Activated CD4-positive, CD25-positive, alpha-beta regulatory T cell treated with anti-CD3 and anti-CD28 coated beads, Interleukin-2, amount 50 U/mL, for 16 hours (primary cell): ENCODE results near the gene ZSCAN12.

Experiments
- DNase-seq: peaks from one replicate; pipeline ENCODE4 v3.0.0-alpha.2; 2020; ENCODE audit warnings: low read depth, low spot score

Gene ZSCAN12

DNA sequence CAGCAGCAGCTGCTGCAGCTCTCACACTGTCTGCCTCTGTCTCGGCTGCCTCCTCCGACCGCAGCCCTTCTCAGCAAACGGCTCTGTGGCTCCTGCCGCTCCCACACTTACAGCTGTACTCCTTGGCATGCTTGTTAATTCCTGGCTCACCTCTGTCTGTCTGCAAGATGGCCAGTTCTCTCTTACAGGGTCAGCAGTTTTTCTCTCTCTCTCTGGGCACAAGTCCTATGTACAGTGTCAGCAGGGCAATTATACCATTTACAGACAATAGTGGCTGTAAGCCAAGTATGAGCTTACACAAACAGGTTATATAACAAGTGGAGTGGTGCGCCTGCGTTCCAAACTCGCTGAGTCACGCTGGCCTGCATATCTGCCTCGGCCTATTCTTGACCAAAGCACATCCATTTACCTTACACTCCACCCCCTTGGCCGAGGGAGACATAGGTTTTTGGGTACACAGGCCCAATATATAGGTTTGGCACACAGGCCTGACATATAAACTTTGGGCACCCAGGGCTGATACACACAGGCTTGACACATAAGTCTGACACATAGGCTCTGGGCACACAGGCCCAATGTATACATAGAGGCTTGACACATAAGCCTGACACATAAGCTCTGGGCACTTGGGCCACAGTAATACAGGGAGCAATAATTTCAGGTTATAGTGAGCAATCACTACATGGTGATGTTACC is 45.4 kb downstream of the ZSCAN12 start:
- DNase-seq, result no peak

DNA sequence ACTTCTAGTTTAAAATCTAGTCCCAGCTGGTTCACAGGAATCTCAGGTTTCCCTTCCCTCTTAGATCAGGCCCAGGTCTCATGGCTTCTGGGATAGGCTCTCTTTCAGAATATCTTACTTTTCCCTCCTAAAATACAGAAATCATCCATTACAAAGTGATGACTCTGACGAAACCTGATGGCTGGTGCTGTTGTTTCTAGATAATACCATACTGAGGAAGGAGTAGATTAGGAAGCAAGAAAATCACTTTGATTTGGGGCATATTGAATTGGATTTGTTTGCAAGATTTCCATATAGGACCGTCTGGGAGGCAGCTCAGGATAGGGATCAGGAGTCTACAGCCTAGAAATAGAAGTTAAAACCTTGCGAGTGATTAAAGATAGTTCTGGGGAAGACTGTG is 46.2 kb downstream of the ZSCAN12 start:
- DNase-seq, result no peak

DNA sequence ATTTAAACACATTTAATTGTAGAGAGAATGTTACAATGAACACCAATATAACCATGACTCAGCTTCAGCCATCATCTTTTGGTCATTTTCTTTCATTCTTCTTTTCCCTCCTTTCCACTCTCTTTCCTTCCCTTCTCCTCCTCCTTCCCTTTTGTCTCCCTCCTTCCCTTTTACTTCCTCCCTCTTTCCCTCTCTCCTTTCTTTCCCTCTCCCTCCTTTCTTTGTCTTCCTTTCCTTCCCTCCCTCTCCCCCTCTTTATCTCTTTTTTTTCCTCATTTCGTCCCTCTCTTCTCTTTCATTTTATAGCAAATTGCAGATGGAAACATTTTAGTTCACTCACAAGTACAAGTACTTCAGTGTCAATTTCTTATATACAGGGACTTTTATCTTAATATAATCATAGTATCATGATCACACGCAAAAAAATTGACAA is 48.0 kb downstream of the ZSCAN12 start:
- DNase-seq, result no peak

DNA sequence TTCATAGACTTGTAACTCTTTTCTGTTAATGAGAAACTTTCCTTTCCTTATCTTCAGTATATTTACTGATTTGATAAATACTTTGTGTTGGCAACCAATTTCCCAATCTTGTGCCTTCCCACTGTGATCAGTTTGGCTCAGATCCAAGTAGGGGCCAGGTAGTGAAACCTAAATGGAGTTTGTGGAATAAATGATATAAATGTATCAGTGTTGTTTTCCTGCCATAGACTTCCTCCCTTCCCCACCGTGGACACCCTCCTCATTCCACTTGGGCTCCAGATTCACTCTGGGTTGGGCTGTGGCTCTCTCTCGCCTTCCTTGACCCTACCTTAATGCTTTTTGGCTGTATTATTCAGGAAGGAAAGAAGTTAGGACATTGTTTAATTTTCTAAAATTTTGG is 48.5 kb downstream of the ZSCAN12 start:
- no peak for DNase-seq

DNA sequence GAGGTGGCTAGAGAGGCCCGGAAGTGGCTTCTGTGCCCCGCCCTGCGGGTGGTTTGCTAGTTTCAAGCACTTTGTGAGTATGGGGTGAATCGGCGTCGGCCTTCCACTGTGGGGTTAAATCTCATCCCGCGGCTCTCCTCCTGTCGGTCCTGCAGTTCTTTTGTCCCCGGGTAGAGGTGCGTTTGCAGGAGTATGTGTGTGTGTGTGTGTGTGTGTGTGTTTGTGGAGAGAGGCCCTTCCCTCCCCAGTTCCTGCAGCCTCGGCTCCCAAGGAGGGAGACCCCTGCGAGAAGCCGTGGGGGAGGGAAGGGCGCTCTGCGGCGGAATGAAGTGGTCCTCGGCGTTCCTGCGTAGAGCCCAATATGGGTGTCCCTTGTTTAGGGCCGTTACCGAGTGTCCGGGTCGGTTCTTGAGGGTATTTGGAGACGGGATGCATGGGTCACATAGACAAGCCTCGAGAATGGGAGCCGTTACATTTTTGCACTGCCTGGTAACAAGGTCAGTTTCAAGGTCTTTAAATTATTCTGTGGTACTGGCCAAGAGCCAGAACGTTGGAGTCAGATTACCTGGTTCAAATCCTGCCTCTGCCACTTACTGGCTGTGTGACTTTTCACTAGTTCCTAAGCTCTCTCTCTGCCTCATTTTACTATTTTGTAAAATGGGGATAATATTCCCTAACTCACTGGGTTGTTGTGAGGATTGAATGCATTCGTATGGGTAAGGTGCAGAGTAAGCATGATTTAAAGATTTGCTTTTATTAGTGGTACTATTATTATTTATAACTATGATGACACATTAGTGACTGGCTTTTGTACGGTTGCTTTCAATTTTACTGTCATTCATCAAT is 49.4 kb downstream of the ZSCAN12 start, which contains the start of gene ZKSCAN3:
Gene ZKSCAN3, plus strand, starts transcription at position 56 of the 846 bp plus-strand sequence. CDS start 9,640 bp downstream, outside the sequence.
- peak; percentile 76 for DNase-seq

DNA sequence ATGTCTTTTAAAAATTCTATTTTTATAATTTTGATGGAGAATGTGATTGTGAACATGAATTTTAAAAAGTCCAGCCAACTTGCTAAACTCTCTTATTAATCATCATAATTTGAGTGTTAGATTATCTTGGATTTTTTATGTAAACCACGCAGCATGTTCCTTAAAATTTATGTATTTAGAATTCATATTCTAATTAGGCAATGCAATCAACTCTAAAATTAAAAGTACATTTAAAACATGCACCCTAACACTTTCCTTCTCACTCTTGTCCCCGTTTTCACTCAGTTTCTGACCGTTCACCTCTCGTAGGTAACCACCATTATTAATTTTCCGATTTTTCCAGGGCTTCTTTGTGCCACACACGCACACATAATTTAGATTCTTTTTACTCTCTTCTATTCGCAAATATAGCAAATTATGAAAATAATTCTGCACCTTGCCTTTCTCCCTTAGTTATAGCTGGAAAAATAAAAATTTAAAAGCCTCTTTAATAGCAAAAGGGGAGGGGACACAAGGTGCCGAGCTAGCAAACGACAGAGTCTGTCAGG is 50.1 kb downstream of the ZSCAN12 start:
- DNase-seq, result no peak

DNA sequence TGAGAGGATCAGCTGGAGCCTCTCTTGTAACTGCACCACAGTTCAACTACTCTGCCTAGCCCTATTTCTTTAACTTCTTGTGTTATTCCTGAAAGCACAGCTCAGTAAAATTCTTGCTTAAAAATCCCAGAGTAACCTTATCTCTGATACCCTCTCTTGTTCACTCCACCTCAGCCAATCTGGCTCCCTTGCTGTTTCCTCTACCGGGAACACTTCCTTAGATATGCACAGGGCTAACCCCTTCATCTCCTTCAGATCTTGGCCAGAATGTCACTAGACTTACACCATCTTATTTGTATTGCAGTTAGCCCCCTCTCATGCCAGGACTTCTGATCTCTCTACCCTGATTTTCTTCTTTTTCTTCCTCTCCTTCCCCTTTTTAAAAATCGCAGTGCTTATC is 52.4 kb downstream of the ZSCAN12 start:
- DNase-seq, result no peak

DNA sequence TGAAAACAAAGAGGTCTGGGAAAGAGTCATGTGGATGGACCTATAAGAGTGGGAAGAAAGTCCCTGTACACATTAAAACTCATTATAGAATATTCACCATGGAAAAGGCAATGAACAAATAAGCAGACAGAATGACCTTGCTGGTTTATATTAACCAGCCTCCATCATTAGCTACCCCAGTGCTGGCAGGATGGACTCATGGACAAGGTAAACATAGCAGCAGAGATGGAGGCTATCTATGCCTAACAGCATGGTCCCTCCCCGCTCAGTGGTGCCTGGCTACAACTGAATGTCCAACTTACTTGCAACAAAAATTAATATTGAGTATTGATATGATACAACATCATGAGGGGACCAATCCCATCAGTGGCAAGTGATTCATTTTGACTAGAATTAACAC is 54.3 kb downstream of the ZSCAN12 start:
- DNase-seq, result no peak

DNA sequence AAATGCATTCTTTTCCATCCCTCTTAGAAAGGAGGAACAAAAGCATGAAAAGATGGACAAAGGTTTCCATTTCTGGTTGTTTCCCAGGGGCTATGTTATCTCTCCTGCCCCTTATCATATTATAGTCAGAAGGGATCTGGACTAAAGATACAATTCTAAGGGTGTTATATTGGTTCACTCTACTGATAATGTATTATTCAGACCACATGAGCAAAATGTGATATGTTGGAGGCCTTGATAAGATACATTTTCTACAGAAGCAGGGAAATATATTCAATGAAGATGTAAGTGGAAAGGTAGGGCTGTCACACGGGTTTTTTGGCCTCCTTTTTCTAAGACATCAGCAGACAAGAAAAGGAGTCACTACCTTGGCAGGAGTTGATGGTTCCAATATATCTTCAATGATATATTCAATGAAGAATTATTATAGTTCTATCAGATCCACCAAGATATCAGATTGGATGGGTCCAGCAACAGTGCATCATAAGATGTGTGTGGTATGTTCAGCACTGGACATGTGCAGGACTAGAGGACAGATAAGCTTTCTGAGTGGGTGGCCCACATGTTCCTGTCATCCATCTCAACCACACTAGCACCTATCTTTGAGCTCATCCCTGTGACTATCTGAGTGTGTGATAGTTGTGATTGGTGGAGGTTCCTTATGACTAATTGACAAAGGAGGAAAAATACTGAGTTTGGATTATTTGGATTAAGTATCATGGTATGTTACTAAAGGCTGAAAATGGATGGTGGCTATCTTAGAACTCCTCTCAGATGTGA is 55.5 kb downstream of the ZSCAN12 start:
- DNase-seq, result no peak

DNA sequence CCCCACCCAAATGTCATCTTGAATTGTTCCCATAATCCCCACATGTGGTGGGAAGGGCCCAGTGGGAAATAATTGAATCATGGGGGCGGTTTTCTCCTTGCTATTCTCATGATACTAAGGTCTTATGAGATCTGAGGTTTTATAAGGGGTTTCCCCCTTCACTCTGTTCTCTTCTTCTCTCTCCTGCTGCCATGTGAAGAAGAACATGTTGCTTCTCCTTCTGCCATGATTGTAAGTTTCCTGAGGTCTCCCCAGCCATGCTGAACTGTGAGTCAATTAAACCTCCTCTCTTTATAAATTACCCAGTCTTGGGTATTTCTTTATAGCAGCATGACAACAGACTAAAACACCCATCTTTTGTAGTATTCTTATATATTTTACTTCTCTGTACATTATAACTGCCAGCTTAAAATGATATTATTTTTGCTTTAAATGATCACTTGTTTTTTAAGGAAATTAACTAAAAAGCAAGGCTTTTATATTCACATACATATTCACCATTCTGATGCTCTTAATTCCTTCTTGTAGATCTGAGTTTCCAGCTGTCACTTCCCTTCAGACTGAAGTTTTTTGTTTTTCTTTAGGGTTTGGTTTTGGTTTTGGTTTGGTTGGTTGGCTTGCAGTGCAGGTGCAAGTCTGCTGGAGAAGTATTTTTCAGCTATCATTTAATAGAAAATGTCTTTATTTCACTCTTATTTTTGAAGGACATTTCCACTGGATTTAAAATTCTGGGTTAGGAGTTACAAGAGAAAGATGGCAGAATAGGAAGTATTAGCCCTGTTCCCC is 59.0 kb downstream of the ZSCAN12 start:
- no peak for DNase-seq

DNA sequence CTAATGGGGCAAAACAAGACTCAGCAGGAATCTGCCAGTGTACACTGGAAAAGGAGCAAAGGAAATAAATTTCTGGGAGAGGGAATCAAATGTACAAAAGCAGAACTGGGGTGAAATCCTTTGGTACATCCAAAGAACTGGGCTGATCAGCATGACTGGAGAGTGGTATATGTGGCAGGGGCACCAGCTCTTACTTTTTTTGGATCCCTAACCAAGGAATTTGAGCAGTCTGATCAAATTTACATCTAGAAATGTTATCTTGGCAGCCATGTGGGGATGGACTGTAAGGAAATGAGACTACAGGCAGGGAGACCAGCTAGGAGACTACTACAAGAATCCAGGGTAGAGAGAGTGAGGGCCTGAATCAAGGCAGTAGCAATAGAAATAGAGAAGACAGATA is 62.4 kb downstream of the ZSCAN12 start:
- DNase-seq, result no peak

DNA sequence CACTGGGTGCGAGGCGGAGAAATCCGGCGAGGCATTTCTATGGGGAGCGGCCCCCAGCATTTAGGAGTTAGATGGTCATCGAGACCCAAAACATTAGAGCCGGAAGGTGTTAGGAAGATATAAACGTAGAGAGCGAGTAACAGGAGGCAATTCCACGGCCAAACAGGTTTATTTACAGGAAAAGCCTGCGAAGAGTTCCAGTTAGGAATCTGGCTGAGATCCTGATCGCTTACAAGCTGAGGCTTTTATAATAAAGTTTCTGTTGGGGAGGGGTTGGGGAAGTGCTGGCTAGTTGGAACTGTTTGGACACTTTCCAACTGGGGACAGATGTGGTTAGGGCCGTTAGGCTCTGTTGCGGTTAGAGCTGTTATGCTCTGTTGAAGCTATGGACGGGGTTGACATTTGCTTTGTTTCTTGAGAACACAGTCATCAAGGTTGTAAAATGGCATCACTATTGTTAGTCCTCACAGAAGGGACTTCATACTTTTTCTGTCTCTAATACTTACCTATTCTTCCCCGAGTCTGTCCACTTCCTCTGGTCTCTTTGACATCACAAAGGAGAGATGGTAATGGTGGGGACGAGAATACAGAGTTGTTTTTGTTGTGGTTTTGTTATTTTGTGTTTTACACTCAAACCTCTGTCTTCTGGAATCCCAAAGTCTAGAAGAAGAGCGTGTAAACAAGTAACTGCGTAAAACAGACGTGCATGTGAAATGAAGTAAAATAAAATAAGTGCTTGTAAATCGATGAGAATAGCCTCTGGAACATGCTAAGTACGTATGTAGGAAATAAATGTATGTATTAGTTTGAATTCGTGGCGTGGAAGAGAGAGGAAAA is 63.0 kb downstream of the ZSCAN12 start:
- no peak for DNase-seq

DNA sequence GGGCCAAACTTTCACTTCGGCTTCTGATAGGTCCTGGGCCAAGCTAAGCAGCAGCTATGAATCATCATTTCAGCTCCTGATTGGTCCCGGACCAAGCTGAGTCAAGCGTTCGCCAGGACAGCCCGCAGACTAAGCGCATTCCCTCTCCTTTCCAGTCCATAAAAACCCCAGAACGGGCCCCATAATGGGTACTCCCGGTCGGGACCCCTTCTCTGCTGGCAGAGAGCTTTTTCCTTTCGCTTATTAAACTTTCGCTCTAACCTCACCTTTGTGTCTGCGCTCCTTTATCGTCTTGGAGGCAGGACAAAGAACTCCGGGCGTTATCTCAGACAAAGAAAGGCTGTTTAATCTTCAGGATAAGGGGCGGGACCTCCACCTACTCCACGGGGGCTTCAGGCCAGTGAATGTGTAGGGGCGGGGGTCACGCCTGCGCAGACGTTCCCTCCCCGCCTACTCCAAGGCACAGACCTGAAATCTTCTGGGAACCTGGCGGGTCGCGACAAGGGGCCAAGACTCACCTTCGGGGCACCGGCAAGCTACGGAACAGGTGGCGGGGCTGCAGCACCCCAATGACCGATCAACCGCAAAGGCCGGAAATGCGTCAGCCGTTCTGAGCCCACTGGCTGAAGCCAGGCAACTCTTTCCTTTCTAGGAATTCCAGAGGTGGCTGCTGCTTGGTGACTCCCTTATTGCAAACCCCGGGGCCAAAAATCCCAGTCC is 63.8 kb downstream of the ZSCAN12 start, which contains the start of gene ZSCAN31:
Gene ZSCAN31, minus strand, starts transcription at position 585 of the 720 bp plus-strand sequence. CDS start 6,465 bp downstream, outside the sequence.
- peak; percentile 64 for DNase-seq

DNA sequence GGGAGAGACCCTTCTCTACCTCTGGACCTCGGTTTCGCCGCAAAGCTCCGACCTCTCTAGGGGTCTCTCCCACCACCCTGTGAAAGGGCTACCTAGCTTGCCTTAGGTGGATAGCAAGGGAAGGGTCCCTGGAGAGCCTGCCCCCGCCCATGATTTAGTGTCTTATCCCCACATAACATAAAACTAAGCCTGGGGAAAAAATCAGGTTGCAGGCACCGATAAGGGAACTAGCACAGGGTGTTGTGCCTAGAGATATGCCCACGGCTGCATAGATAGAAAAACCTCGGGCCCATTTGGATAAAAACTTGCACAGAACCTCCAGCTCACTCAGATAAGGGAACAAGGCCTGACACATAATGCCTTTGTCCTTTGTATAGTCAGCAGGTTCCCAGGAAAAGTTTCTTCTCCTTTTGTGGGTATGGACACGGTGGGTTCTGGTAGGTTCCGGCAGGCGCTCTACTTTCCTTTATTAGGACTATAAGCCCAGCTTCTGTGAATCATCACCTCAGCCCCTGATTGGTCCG is 64.4 kb downstream of the ZSCAN12 start:
- DNase-seq, result no peak

DNA sequence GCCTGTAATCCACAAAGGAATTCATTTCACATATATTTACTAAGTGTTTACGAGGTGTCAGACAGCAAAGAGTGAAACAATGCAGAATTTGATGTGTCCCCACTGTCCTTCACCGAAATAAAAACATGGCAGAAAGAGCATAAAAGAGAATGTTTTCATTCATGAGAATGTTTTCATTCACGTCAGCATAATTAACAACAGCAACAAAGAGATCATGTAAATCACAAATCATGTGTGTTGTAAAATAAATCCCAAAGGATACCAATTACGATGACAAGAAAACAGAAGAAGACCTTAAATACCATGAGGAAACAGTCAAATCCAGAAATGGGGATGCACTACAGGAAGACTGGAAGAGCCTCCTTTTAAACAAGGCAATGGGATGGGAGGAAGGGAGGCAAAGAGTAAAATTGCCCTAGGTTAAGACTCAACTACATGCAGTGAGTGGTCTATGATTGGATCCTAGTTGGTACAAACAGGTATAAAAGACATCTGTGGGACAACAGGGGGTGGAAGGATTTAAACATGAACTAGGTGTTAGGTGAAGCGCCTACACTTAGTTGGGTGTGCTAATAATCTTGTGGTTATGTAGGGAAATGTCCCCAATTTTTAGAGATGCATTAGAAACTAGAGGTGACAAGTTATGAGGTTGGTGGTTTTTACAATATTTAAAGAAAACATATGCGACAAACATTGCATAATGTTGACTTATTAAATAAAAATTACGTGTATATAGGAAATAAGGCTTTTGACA is 65.1 kb downstream of the ZSCAN12 start:
- no peak for DNase-seq

DNA sequence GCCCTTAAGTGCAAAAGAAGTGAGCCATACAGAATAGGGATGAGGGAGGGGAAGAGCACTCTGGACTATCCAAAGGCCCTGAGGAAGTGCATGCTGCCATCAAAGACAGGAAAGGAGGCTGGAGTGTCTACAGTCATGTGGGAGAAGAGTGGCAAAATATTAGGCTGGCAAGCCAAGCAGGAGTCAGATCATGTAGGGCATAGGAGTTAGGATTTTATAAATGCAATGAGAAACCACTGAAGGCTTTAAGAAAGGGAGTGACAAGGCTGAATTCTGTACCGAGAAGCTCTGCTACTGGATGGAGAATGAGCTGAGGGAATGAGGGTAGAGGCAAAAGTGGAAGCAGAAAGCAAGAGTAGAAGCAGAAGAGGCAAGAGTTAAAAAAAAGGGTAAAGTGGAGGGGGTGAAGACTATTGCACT is 65.9 kb downstream of the ZSCAN12 start:
- no peak for DNase-seq

DNA sequence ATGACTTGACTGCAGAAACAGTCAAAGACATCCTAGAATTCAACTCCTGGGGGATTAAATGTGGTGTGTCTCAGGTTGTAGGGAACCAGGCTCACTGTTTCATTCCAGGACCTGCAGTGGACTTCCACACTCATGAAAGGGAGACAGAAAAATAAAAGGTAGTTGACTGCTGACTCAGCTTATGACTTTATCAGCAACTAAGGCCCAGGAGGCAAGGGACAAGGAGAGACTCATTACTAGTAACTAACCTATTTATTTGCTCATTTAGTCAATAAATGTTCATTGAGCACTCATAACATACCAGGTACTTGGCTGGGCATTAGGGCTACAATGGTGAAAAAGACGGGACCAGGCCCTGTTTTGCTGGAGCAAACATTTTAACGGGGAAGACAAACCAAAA is 66.5 kb downstream of the ZSCAN12 start:
- DNase-seq, result no peak

DNA sequence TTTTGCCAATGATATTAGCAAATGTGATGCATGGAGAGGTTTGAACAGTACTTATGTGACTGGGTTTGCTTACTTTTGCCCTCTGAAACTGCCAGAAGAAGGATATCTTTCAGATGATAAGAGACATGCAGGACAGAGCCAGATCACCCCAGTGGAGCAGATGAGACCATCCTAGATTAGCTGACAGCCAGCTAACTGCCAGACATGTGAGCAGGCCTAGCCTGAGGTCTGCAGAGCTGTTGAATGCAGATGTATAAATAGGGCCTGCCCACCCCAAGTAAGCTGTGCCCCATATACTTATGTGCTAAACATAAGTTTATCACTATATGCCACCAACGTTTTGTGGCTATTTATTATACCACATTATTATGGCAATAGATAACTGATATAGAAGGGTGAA is 69.5 kb downstream of the ZSCAN12 start:
- DNase-seq, result no peak
